GM10266 (cell line): ENCODE results near the gene DEPDC1B.

Source experiments
- DNase-seq: peaks from one replicate; pipeline ENCODE4 v3.0.0; 2012; ENCODE audit errors: extremely low spot score
- CTCF ChIP-seq: IDR thresholded peaks from 2 replicates; pipeline ENCODE4 v1.5.1; 2012; ENCODE audit warnings: mild to moderate bottlenecking, low read depth; ENCODE audit not compliant: control insufficient read depth, insufficient read depth; ENCODE audit errors: missing control alignments

Gene DEPDC1B

GRCh38 chr5:60710362-60710761 lies 10.4 kb upstream of the DEPDC1B start:
- no peak for DNase-seq
- no peak for TF ChIP-seq CTCF

GRCh38 chr5:60705144-60705543 lies 5.2 kb upstream of the DEPDC1B start:
- no peak for DNase-seq
- no peak for TF ChIP-seq CTCF

- no peak for DNase-seq
- no peak for TF ChIP-seq CTCF
These were observed 4.0 kb upstream of the DEPDC1B start for GRCh38 chr5:60703944-60704343.

- TF ChIP-seq CTCF = no peak
- no peak for DNase-seq
These were observed 1.5 kb upstream of the DEPDC1B start for GRCh38 chr5:60701321-60701968.

GRCh38 chr5:60700416-60700757 lies 421 bp upstream of the DEPDC1B start:
- no peak for TF ChIP-seq CTCF

GRCh38 chr5:60699288-60699608 lies 718 bp downstream of the DEPDC1B start:
- TF ChIP-seq CTCF = no peak
- no peak for DNase-seq

More at GRCh38 chr5:60700416-60700757, 421 bp upstream of the DEPDC1B start:
- no peak for DNase-seq

GRCh38 chr5:60698336-60698735 lies 1.6 kb downstream of the DEPDC1B start:
- no peak for TF ChIP-seq CTCF
- no peak for DNase-seq

- TF ChIP-seq CTCF = no peak
These were observed 9.6 kb downstream of the DEPDC1B start for GRCh38 chr5:60690326-60690725.

More at GRCh38 chr5:60690326-60690725, 9.6 kb downstream of the DEPDC1B start:
- DNase-seq = no peak
